Choroid plexus epithelial cell (primary cell): Measurements from ENCODE around the gene OLFML2B.

ENCODE experiments used
- DNase-seq: peaks from one replicate; pipeline ENCODE4 v3.0.0-alpha.2; 2010; ENCODE audit warnings: low read depth
- H3K4me3 ChIP-seq: 2 replicates; pipeline ENCODE4 v1.5.1; 2011; ENCODE audit warnings: low read depth, mild to moderate bottlenecking, control low read depth, low read length, moderate library complexity
- CTCF ChIP-seq: conservative IDR thresholded peaks from 2 replicates; pipeline ENCODE4 v1.5.1; 2011; ENCODE audit warnings: low read depth, mild to moderate bottlenecking, control low read depth, inconsistent platforms, low read length, moderate library complexity

Gene OLFML2B

GRCh38 chr1:161936786-161937185, 86.9 kb downstream of the OLFML2B start:
- TF ChIP-seq CTCF: no peak
- no peak for DNase-seq
- no peak overlapping the region for H3K4me3 ChIP-seq

- DNase-seq: no peak
- TF ChIP-seq CTCF: no peak
- no peak overlapping the region for H3K4me3 ChIP-seq
These were observed 88.4 kb downstream of the OLFML2B start for GRCh38 chr1:161935264-161935663.

GRCh38 chr1:161933592-161934588, 89.8 kb downstream of the OLFML2B start:
- TF ChIP-seq CTCF: no peak
- H3K4me3 ChIP-seq: no peak overlapping the region
- no peak for DNase-seq
